ENCODE results near the gene LAD1.
A peak's percentile ranks its signal among the peaks of the same experiment; 100 is the strongest.

The LAD1 gene

GRCh38 chr1:201418461-201418860 is 19.3 kb upstream of the LAD1 start:
- no peak for DNase-seq

- no peak for DNase-seq
Observed at GRCh38 chr1:201414051-201414738, 15.1 kb upstream of the LAD1 start.

GRCh38 chr1:201411292-201411691 is 12.2 kb upstream of the LAD1 start:
- no peak for DNase-seq

- no peak for DNase-seq
Observed at GRCh38 chr1:201409440-201409839, 10.3 kb upstream of the LAD1 start.

- no peak for DNase-seq
Observed at GRCh38 chr1:201408834-201409200, 9.7 kb upstream of the LAD1 start.

- DNase-seq = peak; percentile 36 to 47
Observed at GRCh38 chr1:201408176-201408833, 9.2 kb upstream of the LAD1 start.

GRCh38 chr1:201406831-201407406 is 7.8 kb upstream of the LAD1 start:
- no peak for DNase-seq

- no peak for DNase-seq
Observed at GRCh38 chr1:201405484-201405831, 6.3 kb upstream of the LAD1 start.

GRCh38 chr1:201404722-201405483 is 5.8 kb upstream of the LAD1 start:
- no peak for DNase-seq

GRCh38 chr1:201404055-201404454 is 4.9 kb upstream of the LAD1 start:
- no peak for DNase-seq

- DNase-seq = no peak
Observed at GRCh38 chr1:201403359-201403758, 4.2 kb upstream of the LAD1 start.

GRCh38 chr1:201401700-201402099 is 2.6 kb upstream of the LAD1 start:
- DNase-seq = no peak

- DNase-seq = no peak
Observed at GRCh38 chr1:201400852-201401230, 1.7 kb upstream of the LAD1 start.

GRCh38 chr1:201400212-201400851 is 1.2 kb upstream of the LAD1 start:
- no peak for DNase-seq

GRCh38 chr1:201399352-201400126 is 415 bp upstream of the LAD1 start:
- no peak for DNase-seq

- DNase-seq = no peak
Observed at GRCh38 chr1:201397675-201398074, 1.4 kb downstream of the LAD1 start.

- DNase-seq = no peak
Observed at GRCh38 chr1:201396861-201397464, 2.2 kb downstream of the LAD1 start.

GRCh38 chr1:201395936-201396335 is 3.2 kb downstream of the LAD1 start:
- no peak for DNase-seq

- DNase-seq = no peak
Observed at GRCh38 chr1:201394591-201394990, 4.5 kb downstream of the LAD1 start.

GRCh38 chr1:201393076-201393475 is 6.0 kb downstream of the LAD1 start:
- no peak for DNase-seq

- DNase-seq = no peak
Observed at GRCh38 chr1:201391651-201392511, 7.2 kb downstream of the LAD1 start.
